Loucy (cell line): ENCODE measurements around the gene POLA2.

Experiments
- H2AFZ ChIP-seq: fragments of 200-600 bp; sonication (generic); 2 replicates; pipeline ENCODE4 v1.6.0; 2016; ENCODE audit warnings: antibody characterized with exemption, mild to moderate bottlenecking, low read length, moderate library complexity
- H3F3A ChIP-seq: fragments of 200-600 bp; 2 replicates; pipeline ENCODE4 v1.6.0; 2016; ENCODE audit warnings: antibody characterized with exemption, low read depth, mild to moderate bottlenecking
- H3K27me3 ChIP-seq: fragments of 200-600 bp; sonication (generic); 2 replicates; pipeline ENCODE4 v1.6.1; 2014; ENCODE audit warnings: low read length, mild to moderate bottlenecking; ENCODE audit not compliant: insufficient read depth, poor library complexity, severe bottlenecking
- H3K36me3 ChIP-seq: fragments of 200-600 bp; sonication (generic); 2 replicates; pipeline ENCODE4 v1.6.1; 2016; ENCODE audit warnings: low read length; ENCODE audit not compliant: insufficient read depth
- H3K4me1 ChIP-seq: fragments of 200-600 bp; sonication (generic); 2 replicates; pipeline ENCODE4 v1.5.1; 2014; ENCODE audit warnings: low read length, mild to moderate bottlenecking; ENCODE audit not compliant: insufficient read depth, poor library complexity, severe bottlenecking
- H3K4me2 ChIP-seq: fragments of 200-600 bp; sonication (generic); 2 replicates; pipeline ENCODE4 v1.6.0; 2014; ENCODE audit warnings: antibody characterized with exemption, low read length, low read depth, mild to moderate bottlenecking; ENCODE audit not compliant: poor library complexity, severe bottlenecking
- H3K4me3 ChIP-seq: fragments of 200-600 bp; sonication (generic); 2 replicates; pipeline ENCODE4 v1.5.1; 2014; ENCODE audit warnings: low read length, mild to moderate bottlenecking, mixed read lengths; ENCODE audit not compliant: poor library complexity, severe bottlenecking
- H3K79me2 ChIP-seq: fragments of 200-600 bp; sonication (generic); 2 replicates; pipeline ENCODE4 v1.6.1; 2014; ENCODE audit warnings: low read length; ENCODE audit not compliant: insufficient read depth
- H3K9ac ChIP-seq: fragments of 200-600 bp; sonication (generic); 2 replicates; pipeline ENCODE4 v1.6.0; 2014; ENCODE audit warnings: mild to moderate bottlenecking, low read depth, low read length, moderate library complexity; ENCODE audit not compliant: poor library complexity, severe bottlenecking
- H3K9me2 ChIP-seq: fragments of 200-600 bp; sonication (generic); replicated peaks from 2 replicates; pipeline ENCODE4 v1.6.1; 2016; ENCODE audit warnings: low read depth, low read length, mixed read lengths
- H3K9me3 ChIP-seq: fragments of 200-600 bp; sonication (generic); 2 replicates; pipeline ENCODE4 v1.6.1; 2014; ENCODE audit warnings: mild to moderate bottlenecking, antibody characterized with exemption, low read length, low read depth; ENCODE audit not compliant: insufficient read depth
- H4K20me1 ChIP-seq: fragments of 200-600 bp; sonication (generic); 2 replicates; pipeline ENCODE4 v1.6.0; 2014; ENCODE audit warnings: antibody characterized with exemption, low read length, mild to moderate bottlenecking; ENCODE audit not compliant: insufficient read depth, poor library complexity, severe bottlenecking
- CTCF ChIP-seq: fragments of 200-600 bp; sonication (generic); conservative IDR thresholded peaks from 2 replicates; pipeline ENCODE4 v1.5.1; 2014; ENCODE audit warnings: mild to moderate bottlenecking, antibody characterized with exemption, low read length
- EZH2phosphoT487 ChIP-seq: fragments of 200-600 bp; IDR thresholded peaks from 2 replicates; pipeline ENCODE4 v1.6.1; 2018; ENCODE audit warnings: antibody characterized with exemption, mild to moderate bottlenecking, moderate library complexity, borderline replicate concordance

POLA2 gene

GRCh38 chr11:65325435-65325834 is 63.7 kb downstream of the POLA2 start:
- Histone ChIP-seq H3K79me2 (no peaks in the 10 kb centered on the region), H3K4me1 (no peaks in the 10 kb centered on the region), H3K4me3 (no peak overlapping the region), H3K9me3 (no peaks in the 10 kb centered on the region), H4K20me1 (no peaks in the 10 kb centered on the region), H2AFZ (no peak overlapping the region), H3F3A (no peaks in the 10 kb centered on the region), H3K9ac (no peak overlapping the region), H3K9me2 (no peaks in the 10 kb centered on the region), H3K27me3 (no peaks in the 10 kb centered on the region), H3K36me3 (no peaks in the 10 kb centered on the region), H3K4me2 (no peak overlapping the region)
- TF ChIP-seq EZH2phosphoT487 (no peak), CTCF (no peak)

- TF ChIP-seq CTCF: no peak
- no peak for TF ChIP-seq EZH2phosphoT487
- H3K4me3 ChIP-seq: no peak overlapping the region
- H3K4me2 ChIP-seq: no peak overlapping the region
- H3K9ac ChIP-seq: no peak overlapping the region
- H3K9me3 ChIP-seq: no peaks in the 10 kb centered on the region
- H3K79me2 ChIP-seq: no peaks in the 10 kb centered on the region
- no peaks in the 10 kb centered on the region for H3K4me1 ChIP-seq
- H3K9me2 ChIP-seq: no peaks in the 10 kb centered on the region
- no peaks in the 10 kb centered on the region for H4K20me1 ChIP-seq
- no peaks in the 10 kb centered on the region for H3K27me3 ChIP-seq
- no peak overlapping the region for H2AFZ ChIP-seq
- H3K36me3 ChIP-seq: no peaks in the 10 kb centered on the region
- no peaks in the 10 kb centered on the region for H3F3A ChIP-seq
Observed at GRCh38 chr11:65327021-65327420, 65.3 kb downstream of the POLA2 start.

GRCh38 chr11:65329478-65329877 is 67.7 kb downstream of the POLA2 start:
- no peak overlapping the region for H3K9ac ChIP-seq
- H3K79me2 ChIP-seq: peaks cover 8% of the 10 kb centered on the region
- TF ChIP-seq EZH2phosphoT487 (no peak), CTCF (no peak)
- no peak overlapping the region for H3K4me3 ChIP-seq
- H2AFZ ChIP-seq: peak overlapping the region; percentile 65; the same call in 1 of the 2 replicates
- H3K9me2 ChIP-seq: no peaks in the 10 kb centered on the region
- H3K36me3 ChIP-seq: no peaks in the 10 kb centered on the region
- H3K9me3 ChIP-seq: no peaks in the 10 kb centered on the region
- H3K27me3 ChIP-seq: no peaks in the 10 kb centered on the region
- no peak overlapping the region for H3K4me2 ChIP-seq
- peaks cover 4% of the 10 kb centered on the region for H4K20me1 ChIP-seq
- H3K4me1 ChIP-seq: peaks cover 3% of the 10 kb centered on the region
- H3F3A ChIP-seq: no peaks in the 10 kb centered on the region
